WI38 (cell line): ENCODE data around the gene ROR2.

Source experiments
- H3K4me3 ChIP-seq: 2 replicates; pipeline ENCODE4 v1.5.1; 2011; ENCODE audit warnings: low read depth, mild to moderate bottlenecking, control low read depth, low read length
- TF ChIP-seq, protein P1 (sequence below): IDR thresholded peaks from 2 replicates; pipeline ENCODE4 v1.5.1; 2012; ENCODE audit warnings: low read depth, mild to moderate bottlenecking, control low read depth, low read length

The ROR2 gene

DNA sequence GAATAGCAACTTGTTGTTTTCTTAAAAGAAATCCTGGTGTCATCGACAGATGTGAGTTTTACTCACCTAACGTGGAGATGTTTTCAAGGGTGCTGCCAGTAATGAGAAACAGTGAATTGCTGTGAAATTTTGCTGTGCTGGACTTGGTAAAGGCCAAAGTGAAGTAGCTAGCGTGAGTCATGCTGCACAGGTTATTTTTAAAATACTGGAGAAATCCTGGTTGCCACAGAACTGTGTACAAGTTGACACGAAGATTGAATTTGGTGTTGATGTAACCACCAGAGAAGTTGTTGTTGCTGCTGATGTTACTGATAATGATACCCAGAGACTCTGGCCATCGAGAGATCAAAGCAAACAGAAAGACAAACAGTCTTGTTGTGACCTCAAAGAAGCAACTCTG, 338.4 kb downstream of the ROR2 start:
- TF ChIP-seq, protein P1, sequence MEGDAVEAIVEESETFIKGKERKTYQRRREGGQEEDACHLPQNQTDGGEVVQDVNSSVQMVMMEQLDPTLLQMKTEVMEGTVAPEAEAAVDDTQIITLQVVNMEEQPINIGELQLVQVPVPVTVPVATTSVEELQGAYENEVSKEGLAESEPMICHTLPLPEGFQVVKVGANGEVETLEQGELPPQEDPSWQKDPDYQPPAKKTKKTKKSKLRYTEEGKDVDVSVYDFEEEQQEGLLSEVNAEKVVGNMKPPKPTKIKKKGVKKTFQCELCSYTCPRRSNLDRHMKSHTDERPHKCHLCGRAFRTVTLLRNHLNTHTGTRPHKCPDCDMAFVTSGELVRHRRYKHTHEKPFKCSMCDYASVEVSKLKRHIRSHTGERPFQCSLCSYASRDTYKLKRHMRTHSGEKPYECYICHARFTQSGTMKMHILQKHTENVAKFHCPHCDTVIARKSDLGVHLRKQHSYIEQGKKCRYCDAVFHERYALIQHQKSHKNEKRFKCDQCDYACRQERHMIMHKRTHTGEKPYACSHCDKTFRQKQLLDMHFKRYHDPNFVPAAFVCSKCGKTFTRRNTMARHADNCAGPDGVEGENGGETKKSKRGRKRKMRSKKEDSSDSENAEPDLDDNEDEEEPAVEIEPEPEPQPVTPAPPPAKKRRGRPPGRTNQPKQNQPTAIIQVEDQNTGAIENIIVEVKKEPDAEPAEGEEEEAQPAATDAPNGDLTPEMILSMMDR, result no peak

DNA sequence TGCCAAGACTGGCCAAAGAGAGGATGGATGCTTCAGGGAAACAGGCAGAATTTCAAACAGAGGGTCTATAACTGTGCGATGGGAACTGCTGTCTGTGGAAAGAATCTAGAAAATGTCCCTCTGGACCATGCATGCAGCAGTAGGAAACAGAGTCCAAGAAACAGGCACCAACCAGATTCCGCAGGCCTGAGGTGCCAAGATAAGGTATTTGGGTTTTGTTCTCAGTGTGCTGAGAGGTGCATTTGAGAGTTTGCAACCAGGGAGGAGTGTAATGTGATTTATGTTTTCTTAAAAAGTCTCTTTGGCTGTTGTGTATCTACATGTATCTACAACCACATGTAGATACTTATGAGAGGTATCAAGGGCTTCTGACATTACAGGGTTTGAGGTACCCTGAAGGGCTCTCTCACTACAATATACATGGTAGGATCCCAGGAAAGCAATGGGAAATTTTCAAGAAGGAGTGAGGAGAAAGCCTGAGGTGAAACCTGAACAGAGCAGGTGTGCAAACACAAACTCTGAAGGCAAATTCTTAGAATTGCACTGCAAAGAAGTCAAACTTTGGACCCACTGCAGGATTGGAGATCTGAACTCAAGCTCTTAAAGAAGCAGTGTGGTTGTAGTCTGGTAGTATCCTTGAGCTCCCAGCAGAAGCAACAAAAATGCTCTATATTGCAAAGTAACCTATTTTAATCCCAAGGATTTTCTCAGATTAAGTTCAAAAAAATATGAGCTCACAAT, 343.6 kb downstream of the ROR2 start:
- TF ChIP-seq, protein P1, result no peak
- H3K4me3 ChIP-seq, result no peak overlapping the region

More for the DNA sequence above, 338.4 kb downstream of the ROR2 start:
- no peak overlapping the region for H3K4me3 ChIP-seq

DNA sequence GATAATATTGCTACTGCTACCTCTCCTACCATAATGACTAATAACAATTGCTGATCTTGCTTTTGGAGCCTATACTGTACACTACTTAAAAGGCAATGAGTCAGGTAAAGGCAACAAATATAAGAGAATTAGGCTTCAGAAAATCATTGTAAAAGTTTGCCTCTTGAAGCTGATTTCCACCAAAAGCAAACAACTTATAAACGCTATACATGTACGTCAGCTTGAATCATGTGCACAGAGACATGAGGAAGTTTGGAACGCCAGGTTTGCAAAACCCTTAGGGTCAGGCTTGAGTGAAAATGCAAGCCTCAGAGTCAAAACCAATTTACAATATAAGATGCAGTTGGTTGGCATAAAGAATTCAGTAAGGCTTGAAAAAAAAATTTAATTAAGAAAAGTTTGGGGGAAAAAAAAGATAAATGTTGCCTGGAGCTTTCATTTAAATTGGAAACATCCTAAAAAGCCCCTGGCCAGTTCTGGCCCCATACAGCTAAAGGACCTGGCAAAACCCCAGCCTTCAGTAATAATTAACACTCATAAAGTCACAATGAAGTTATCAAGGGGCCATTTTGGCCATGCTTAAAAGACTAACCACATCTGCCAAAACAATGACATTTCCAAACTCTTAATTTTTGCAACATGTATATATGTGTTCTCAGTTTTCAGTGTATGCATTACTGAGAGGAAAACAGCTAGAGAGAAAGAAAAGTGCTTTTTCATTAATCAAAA, 345.4 kb downstream of the ROR2 start:
- TF ChIP-seq, protein P1, result no peak
- H3K4me3 ChIP-seq, result no peak overlapping the region

DNA sequence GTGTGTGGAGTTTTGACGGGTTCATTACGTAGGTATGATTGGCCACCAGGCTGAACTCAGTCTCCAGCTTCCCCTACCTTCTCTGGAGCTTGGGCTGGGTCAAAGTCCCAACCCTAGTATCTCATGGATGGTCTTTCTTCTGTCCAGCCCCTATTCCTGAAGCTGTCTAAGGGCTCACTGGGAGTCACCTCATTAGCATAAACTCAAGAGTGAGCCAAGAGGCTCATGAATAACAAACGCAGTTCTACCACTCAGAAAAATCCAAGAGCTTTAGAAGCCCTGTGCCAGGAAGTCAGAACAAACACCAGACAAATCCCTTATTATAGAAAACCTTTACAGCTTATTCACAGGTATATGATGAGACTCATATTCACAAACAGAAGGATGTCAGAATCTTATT, 346.1 kb downstream of the ROR2 start:
- no peak overlapping the region for H3K4me3 ChIP-seq
- TF ChIP-seq, protein P1, result no peak

DNA sequence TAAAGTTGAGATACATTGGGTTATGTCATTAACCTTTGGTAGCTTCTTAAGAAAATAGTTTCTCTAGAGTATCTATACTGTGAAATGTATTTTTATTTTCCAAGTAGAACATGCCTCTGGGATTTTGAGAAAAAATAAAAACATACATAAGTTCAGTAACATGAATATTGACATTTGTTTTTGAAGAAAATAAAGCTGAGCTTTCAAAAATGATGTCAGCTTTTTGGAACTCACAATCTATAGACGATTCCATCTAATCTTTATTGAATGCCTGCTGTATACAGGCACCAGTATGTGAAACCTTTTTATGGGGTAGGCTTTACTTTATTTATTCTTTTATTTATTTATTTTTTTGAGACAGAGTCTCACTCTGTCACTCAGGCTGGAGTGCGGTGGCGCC, 350.5 kb downstream of the ROR2 start:
- no peak overlapping the region for H3K4me3 ChIP-seq
- TF ChIP-seq, protein P1, result no peak

DNA sequence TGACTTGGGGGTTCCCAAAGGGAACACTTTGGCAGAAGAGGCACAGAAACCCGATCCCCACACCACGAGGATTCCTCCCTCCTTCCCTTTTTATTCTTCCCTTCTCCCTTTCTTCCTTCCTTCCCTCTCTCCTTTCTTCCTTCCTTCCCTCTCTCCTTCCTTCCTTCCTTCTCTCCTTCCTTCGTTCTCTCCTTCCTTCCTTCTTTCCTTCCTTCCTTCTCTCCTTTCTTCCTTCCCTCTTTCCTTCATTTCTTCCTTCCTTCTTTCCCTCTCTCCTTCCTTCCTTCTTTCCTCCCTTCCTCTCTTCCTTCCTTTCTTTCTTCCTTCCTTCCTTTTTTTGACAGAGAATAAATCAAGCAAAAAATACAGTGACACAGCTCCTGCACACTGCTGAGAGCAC, 358.4 kb downstream of the ROR2 start:
- H3K4me3 ChIP-seq, result no peak overlapping the region
- TF ChIP-seq, protein P1, result no peak

DNA sequence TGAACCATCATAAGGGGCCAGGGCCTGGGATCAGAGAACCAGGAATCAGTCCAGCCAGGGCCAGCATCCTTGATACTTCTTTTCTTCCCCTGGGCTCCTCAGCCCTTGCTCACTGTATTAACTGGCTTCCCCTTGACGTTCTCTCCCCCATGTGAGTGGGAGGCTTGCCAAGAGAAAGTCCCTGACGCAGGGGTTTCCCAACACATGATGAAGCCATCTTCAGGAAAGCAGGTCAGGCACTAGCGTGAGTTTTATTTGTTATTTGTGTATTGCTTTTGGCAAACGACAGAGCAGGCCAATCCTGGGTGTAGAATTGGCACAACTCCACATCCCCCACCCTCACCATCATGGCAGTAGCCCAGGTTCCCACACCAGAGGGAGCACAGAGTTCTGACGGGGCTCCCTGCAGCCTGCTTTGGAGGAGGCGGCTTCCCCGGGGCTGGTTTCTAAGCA, 360.9 kb downstream of the ROR2 start:
- TF ChIP-seq, protein P1, result no peak
- no peak overlapping the region for H3K4me3 ChIP-seq
